Measurements from ENCODE around the gene CSGALNACT2.
"Not testable (repeated sequence)": the region's sequence is repeated elsewhere in the genome, so short reads cannot be mapped to it uniquely, and the experiment has no call there.

Gene CSGALNACT2

GRCh38 chr10:43145936-43146335 lies 7.7 kb downstream of the CSGALNACT2 start:
- DNase-seq: not testable (repeated sequence)

GRCh38 chr10:43151371-43151770 lies 13.1 kb downstream of the CSGALNACT2 start:
- DNase-seq: no peak

- DNase-seq: no peak
Measured at GRCh38 chr10:43153901-43154300, 15.7 kb downstream of the CSGALNACT2 start.

- no peak for DNase-seq
Measured at GRCh38 chr10:43155221-43155620, 17.0 kb downstream of the CSGALNACT2 start.

- DNase-seq: no peak
Measured at GRCh38 chr10:43155741-43156140, 17.5 kb downstream of the CSGALNACT2 start.

- no peak for DNase-seq
Measured at GRCh38 chr10:43156590-43157341, 18.5 kb downstream of the CSGALNACT2 start.

- DNase-seq: no peak
Measured at GRCh38 chr10:43158636-43159035, 20.4 kb downstream of the CSGALNACT2 start.

- peak; percentile 37 for DNase-seq
Measured at GRCh38 chr10:43160046-43160920, 22.0 kb downstream of the CSGALNACT2 start.

- no peak for DNase-seq
Measured at GRCh38 chr10:43160921-43161255, 22.6 kb downstream of the CSGALNACT2 start.

- no peak for DNase-seq
Measured at GRCh38 chr10:43162604-43163003, 24.4 kb downstream of the CSGALNACT2 start.

GRCh38 chr10:43166207-43166879 lies 28.1 kb downstream of the CSGALNACT2 start:
- DNase-seq: peak; percentile 23

GRCh38 chr10:43166880-43167497 lies 28.7 kb downstream of the CSGALNACT2 start:
- no peak for DNase-seq

- no peak for DNase-seq
Measured at GRCh38 chr10:43167498-43167889, 29.2 kb downstream of the CSGALNACT2 start.

GRCh38 chr10:43170491-43170890 lies 32.2 kb downstream of the CSGALNACT2 start:
- no peak for DNase-seq

GRCh38 chr10:43172645-43173044 lies 34.4 kb downstream of the CSGALNACT2 start:
- DNase-seq: peak; percentile 11

- DNase-seq: no peak
Measured at GRCh38 chr10:43173120-43173519, 34.9 kb downstream of the CSGALNACT2 start.

GRCh38 chr10:43174969-43175368 lies 36.7 kb downstream of the CSGALNACT2 start:
- no peak for DNase-seq

- DNase-seq: no peak
Measured at GRCh38 chr10:43176271-43176670, 38.0 kb downstream of the CSGALNACT2 start.

GRCh38 chr10:43177595-43177994 lies 39.4 kb downstream of the CSGALNACT2 start:
- DNase-seq: no peak

- no peak for DNase-seq
Measured at GRCh38 chr10:43181146-43181545, 42.9 kb downstream of the CSGALNACT2 start.

GRCh38 chr10:43183764-43184163 lies 45.5 kb downstream of the CSGALNACT2 start:
- DNase-seq: not testable (repeated sequence)

GRCh38 chr10:43186150-43186549 lies 47.9 kb downstream of the CSGALNACT2 start:
- no peak for DNase-seq

GRCh38 chr10:43187213-43187612 lies 49.0 kb downstream of the CSGALNACT2 start:
- no peak for DNase-seq
